ENCODE measurements around the gene SUMO3. TPM values are rescaled to one million over a fixed set of nuclear protein-coding genes. Genes with fewer than 3 reads are reported as not detected.

Gene SUMO3
- total RNA-seq, 1 experiment from 2014 or later, result 81.5 TPM

DNA sequence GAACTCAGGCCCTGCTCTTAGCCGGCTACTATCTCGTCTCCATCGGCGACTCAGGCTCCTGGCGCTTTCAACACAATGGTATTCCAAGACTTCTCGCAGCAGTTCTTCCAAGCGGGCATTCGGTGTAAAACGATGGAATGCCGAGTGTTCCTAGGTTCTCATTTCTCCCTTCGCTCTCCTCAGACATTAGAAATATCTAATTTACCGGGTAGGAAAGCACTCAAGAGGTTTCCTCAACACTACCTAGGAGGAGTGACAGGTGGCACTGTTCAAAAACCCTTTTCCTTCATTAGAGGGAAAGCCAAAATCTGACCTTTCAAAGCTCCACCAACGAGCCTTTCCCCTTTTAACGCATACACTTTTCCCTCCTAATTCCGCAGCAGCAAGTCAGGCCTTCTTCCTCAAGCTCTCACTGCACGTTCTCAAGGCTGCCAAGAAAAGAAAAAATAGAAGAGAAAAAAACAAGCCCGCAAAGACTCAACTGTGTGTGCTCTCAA is 16.8 kb downstream of the SUMO3 start:
- peaks cover 13% of the 10 kb centered on the region; the same call in 1 of the 2 replicates for H3F3A ChIP-seq (ENCODE audit: insufficient read depth, low read depth)
- ChIA-PET CTCF (interaction anchor here (1.1 to 1.2 kb wide), 3 partner anchors 126 to 131 kb away, joined by 3 to 14 read pairs (median 3); no protein-coding TSS in a partner anchor), POLR2A (ENCODE audit: unreplicated experiment) (interaction anchor here (0.7 to 0.8 kb wide), 4 partner anchors 82 to 1266 kb away, joined by 4 to 12 read pairs (median 6); no protein-coding TSS in a partner anchor)
- no peaks in the 10 kb centered on the region for H3K9me3 ChIP-seq (ENCODE audit: insufficient read depth, low read depth)
- peak overlapping the region; percentile 93 for H2AFZ ChIP-seq
- no peaks in the 10 kb centered on the region for H3K27me3 ChIP-seq (ENCODE audit: insufficient read depth, low read depth)
- H3K79me2 ChIP-seq (ENCODE audit: low read depth), result peaks cover 60% of the 10 kb centered on the region
- peak overlapping the region; percentile 88 for H3K4me3 ChIP-seq
- TSS peak; percentile 36 for BruUV-seq (replicated peaks)
- peak in 1 of 2 experiments; percentile 12 for DNase-seq
- TF ChIP-seq EZH2 (IDR thresholded peaks at IDR 0.05; ENCODE audit: low read depth), result no peak
- TF ChIP-seq, protein P1, sequence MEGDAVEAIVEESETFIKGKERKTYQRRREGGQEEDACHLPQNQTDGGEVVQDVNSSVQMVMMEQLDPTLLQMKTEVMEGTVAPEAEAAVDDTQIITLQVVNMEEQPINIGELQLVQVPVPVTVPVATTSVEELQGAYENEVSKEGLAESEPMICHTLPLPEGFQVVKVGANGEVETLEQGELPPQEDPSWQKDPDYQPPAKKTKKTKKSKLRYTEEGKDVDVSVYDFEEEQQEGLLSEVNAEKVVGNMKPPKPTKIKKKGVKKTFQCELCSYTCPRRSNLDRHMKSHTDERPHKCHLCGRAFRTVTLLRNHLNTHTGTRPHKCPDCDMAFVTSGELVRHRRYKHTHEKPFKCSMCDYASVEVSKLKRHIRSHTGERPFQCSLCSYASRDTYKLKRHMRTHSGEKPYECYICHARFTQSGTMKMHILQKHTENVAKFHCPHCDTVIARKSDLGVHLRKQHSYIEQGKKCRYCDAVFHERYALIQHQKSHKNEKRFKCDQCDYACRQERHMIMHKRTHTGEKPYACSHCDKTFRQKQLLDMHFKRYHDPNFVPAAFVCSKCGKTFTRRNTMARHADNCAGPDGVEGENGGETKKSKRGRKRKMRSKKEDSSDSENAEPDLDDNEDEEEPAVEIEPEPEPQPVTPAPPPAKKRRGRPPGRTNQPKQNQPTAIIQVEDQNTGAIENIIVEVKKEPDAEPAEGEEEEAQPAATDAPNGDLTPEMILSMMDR (conservative IDR thresholded peaks at IDR 0.05), result peak; percentile 53
- no peak overlapping the region for H3K27ac ChIP-seq
- peaks cover 14% of the 10 kb centered on the region; the same call in 1 of the 2 replicates for H3K36me3 ChIP-seq (ENCODE audit: low read depth)
- H4K20me1 ChIP-seq (ENCODE audit: insufficient read depth), result peaks cover 25% of the 10 kb centered on the region
- intact Hi-C loops (cut with micrococcal nuclease; ENCODE audit: unreplicated experiment), result loop anchor here (2.0 to 5.0 kb wide), 3 partner anchors 74 to 326 kb away; no protein-coding TSS in a partner anchor
- H3K4me1 ChIP-seq (replicated peaks; ENCODE audit: insufficient read depth), result peaks cover 11% of the 10 kb centered on the region
- H3K9me2 ChIP-seq (ENCODE audit: insufficient read depth), result no peaks in the 10 kb centered on the region
- H3K4me2 ChIP-seq, result peak overlapping the region; percentile 96

DNA sequence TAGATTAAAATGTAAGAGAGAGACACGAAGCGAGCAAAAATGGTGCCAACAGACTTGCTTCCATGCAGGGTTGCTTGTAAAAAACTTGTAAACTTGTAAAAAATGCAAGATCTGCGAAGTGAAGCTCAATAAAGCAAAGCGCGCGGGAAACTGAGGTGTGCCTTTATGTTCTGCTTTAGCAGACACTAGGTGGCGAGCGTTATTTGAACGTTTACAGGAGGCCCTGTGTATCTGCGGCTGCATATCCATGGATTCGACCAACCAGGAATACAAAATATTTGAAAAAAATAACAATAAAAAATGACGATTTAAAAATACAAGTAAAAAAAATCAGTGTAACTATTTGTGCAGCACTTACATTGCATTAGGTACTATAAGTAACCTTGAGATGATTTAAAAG is 17.8 kb downstream of the SUMO3 start:
- Histone ChIP-seq H3F3A (ENCODE audit: insufficient read depth, low read depth) (peaks cover 13% of the 10 kb centered on the region; the same call in 1 of the 2 replicates), H3K27ac (no peak overlapping the region), H4K20me1 (ENCODE audit: insufficient read depth) (peaks cover 25% of the 10 kb centered on the region), H3K4me3 (peak overlapping the region; percentile 88), H3K27me3 (ENCODE audit: insufficient read depth, low read depth) (no peaks in the 10 kb centered on the region), H3K4me2 (peak overlapping the region; percentile 96), H3K36me3 (ENCODE audit: low read depth) (peaks cover 14% of the 10 kb centered on the region; the same call in 1 of the 2 replicates), H2AFZ (no peak overlapping the region), H3K9me2 (ENCODE audit: insufficient read depth) (no peaks in the 10 kb centered on the region), H3K79me2 (ENCODE audit: low read depth) (peaks cover 62% of the 10 kb centered on the region), H3K4me1 (replicated peaks; ENCODE audit: insufficient read depth) (peaks cover 11% of the 10 kb centered on the region), H3K9me3 (ENCODE audit: insufficient read depth, low read depth) (no peaks in the 10 kb centered on the region)
- CTCF ChIA-PET, result interaction anchor here (0.8 to 1.2 kb wide), 2 partner anchors 132 to 337 kb away, joined by 3 to 4 read pairs; no protein-coding TSS in a partner anchor
- intact Hi-C loops (cut with micrococcal nuclease; ENCODE audit: unreplicated experiment), result loop anchor here (2.0 to 5.0 kb wide), 3 partner anchors 75 to 327 kb away; no protein-coding TSS in a partner anchor
- TF ChIP-seq, protein P1 (conservative IDR thresholded peaks at IDR 0.05), result no peak; the same call in 1 of the 2 replicates
- no peak for TF ChIP-seq EZH2 (IDR thresholded peaks at IDR 0.05; ENCODE audit: low read depth)
- POLR2A ChIA-PET (ENCODE audit: unreplicated experiment), result interaction anchor here (0.8 kb wide), 1 partner anchor 82 kb away, joined by 4 read pairs; no protein-coding TSS in a partner anchor
- no peak for DNase-seq
- no TSS peak for BruUV-seq (replicated peaks)

DNA sequence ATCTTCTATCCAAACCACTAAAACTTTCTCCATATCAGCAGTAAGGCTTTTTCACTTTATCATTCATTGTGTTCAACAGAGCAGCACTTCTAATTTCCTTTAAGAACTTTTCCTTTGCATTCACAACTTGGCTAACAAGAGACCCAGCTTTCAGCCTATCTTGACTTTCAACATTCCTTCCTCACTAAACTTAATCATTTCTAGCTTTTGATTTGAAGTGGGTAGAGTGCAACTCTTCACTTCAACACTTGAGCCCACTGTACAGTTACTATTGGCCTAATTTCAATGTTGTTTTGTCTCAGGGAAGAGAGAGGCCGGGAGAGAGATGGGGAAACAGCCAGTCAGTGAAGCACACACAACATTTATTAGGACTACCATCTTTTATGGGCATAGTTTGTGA is 18.2 kb downstream of the SUMO3 start:
- Histone ChIP-seq H3K9me2 (ENCODE audit: insufficient read depth) (no peaks in the 10 kb centered on the region), H3K9me3 (ENCODE audit: insufficient read depth, low read depth) (no peaks in the 10 kb centered on the region), H3K27ac (no peak overlapping the region), H3F3A (ENCODE audit: insufficient read depth, low read depth) (peaks cover 13% of the 10 kb centered on the region; the same call in 1 of the 2 replicates), H3K4me1 (replicated peaks; ENCODE audit: insufficient read depth) (peaks cover 11% of the 10 kb centered on the region), H3K4me2 (peak overlapping the region; percentile 96), H3K79me2 (ENCODE audit: low read depth) (peaks cover 62% of the 10 kb centered on the region), H3K27me3 (ENCODE audit: insufficient read depth, low read depth) (no peaks in the 10 kb centered on the region), H3K4me3 (no peak overlapping the region), H4K20me1 (ENCODE audit: insufficient read depth) (peaks cover 25% of the 10 kb centered on the region), H3K36me3 (ENCODE audit: low read depth) (peaks cover 14% of the 10 kb centered on the region; the same call in 1 of the 2 replicates), H2AFZ (no peak overlapping the region)
- POLR2A ChIA-PET (ENCODE audit: unreplicated experiment), result no interaction called here
- no TSS peak for BruUV-seq (replicated peaks)
- TF ChIP-seq, protein P1 (conservative IDR thresholded peaks at IDR 0.05), result no peak
- TF ChIP-seq EZH2 (IDR thresholded peaks at IDR 0.05; ENCODE audit: low read depth), result no peak
- CTCF ChIA-PET, result no interaction called here
- DNase-seq, result no peak
- intact Hi-C loops (cut with micrococcal nuclease; ENCODE audit: unreplicated experiment), result loop anchor here (2.0 to 5.0 kb wide), 3 partner anchors 75 to 328 kb away; no protein-coding TSS in a partner anchor

Measured in PC-9 (cell line).